Activated CD8-positive, alpha-beta memory T cell treated with anti-CD3 and anti-CD28 coated beads, Interleukin-2, amount 50 U/mL, for 24 hours (primary cell): ENCODE measurements around the gene TTC17.
"Not testable (repeated sequence)": the region's sequence is repeated elsewhere in the genome, so short reads cannot be mapped to it uniquely, and the experiment has no call there.

Source experiments
- DNase-seq: peaks from one replicate; pipeline ENCODE4 v3.0.0-alpha.2; 2020; ENCODE audit errors: extremely low read depth

TTC17 gene, protein sequence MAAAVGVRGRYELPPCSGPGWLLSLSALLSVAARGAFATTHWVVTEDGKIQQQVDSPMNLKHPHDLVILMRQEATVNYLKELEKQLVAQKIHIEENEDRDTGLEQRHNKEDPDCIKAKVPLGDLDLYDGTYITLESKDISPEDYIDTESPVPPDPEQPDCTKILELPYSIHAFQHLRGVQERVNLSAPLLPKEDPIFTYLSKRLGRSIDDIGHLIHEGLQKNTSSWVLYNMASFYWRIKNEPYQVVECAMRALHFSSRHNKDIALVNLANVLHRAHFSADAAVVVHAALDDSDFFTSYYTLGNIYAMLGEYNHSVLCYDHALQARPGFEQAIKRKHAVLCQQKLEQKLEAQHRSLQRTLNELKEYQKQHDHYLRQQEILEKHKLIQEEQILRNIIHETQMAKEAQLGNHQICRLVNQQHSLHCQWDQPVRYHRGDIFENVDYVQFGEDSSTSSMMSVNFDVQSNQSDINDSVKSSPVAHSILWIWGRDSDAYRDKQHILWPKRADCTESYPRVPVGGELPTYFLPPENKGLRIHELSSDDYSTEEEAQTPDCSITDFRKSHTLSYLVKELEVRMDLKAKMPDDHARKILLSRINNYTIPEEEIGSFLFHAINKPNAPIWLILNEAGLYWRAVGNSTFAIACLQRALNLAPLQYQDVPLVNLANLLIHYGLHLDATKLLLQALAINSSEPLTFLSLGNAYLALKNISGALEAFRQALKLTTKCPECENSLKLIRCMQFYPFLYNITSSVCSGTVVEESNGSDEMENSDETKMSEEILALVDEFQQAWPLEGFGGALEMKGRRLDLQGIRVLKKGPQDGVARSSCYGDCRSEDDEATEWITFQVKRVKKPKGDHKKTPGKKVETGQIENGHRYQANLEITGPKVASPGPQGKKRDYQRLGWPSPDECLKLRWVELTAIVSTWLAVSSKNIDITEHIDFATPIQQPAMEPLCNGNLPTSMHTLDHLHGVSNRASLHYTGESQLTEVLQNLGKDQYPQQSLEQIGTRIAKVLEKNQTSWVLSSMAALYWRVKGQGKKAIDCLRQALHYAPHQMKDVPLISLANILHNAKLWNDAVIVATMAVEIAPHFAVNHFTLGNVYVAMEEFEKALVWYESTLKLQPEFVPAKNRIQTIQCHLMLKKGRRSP

DNA sequence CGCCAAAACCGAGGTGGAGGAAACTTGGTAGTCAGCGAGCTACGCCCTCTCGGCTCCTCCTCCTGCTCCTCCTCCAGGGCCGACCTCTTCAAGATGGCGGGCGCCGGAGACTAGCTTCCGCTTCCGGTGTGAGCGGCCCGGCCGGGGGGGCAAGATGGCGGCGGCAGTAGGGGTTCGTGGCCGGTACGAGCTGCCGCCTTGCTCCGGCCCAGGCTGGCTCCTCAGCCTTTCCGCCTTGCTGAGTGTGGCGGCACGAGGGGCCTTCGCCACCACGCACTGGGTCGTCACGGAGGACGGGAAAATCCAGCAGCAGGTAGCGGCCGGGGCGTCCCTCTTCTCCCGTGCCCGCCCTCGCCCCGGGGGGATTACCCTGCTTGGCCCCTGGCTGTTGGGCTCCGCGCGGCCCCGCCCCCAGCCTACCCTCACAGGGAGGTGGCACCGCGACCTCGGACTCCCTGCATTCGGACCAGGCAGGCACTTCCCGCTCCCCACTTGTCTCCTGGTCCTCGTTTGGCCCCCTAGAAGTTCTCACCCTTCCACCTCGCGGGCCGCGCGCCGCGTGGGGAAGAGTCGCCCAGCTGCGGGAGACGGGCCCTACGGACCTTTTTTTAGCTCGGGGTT, at the start of gene TTC17:
TSS of gene TTC17 (plus strand) at position 120 of the 621 bp plus-strand sequence. CDS start at position 155, 35 bp downstream.
- DNase-seq: peak; percentile 83

DNA sequence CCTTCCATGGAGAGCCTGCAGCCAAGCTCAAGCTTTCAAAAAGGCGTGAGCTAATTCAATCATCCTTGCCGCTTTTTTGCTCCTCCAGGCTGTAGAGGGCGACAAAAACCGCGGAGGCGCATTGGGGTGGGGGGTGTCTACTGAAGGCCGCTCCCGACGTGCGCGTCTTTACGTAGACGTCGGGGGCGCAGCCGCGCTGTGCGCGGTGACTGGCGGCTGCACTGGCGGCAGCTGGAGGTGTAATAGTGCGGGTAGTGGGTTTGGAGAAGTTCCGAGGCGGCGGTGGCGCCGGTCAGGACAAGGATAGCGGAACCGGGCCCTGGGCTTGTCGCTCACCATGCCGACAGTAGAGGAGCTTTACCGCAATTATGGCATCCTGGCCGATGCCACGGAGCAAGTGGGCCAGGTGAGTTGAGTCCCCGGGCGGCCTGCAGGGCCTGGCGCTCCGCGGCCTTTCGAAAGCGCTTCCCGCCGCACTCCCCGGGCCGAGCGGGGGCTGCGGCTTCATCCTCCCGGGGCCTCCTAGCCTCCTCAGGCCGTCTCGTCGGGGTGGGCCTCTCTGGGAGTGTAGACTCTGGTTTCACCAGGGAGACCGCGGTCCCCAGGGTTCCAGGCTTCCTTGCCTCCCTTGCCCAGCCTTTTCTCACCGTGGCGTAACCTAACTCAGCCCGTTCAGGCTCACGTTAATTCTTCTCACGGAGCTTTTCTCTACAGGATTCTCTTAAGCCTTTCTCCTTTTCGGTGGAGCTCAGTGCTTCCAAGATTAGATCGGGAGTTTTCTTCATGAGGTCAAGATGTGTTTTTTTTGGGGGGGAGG, 46.7 kb upstream of the TTC17 start, which contains the start of gene API5:
TSS of gene API5 (plus strand) at position 206 of the 817 bp plus-strand sequence. CDS start at position 338, 132 bp downstream.
- peak; percentile 80 for DNase-seq

DNA sequence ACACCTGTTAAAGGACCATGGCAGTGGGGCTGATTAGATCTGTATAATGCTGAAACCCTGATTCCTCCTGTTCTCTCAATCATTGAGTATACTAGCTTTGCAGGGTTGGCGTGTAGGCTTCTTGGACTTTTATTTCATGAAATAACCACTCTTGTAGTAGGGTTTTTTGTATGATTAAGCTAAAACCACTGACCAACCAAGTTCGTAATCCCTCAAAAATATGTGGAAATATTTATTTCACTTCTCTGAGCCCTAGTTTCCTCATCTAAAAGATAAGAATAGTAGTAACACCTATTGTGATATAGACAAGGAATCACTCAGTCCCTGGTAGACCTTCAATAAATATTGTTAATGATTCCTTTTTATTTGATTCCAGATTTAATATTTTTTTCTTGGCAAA, 42.8 kb upstream of the TTC17 start:
- DNase-seq: no peak

DNA sequence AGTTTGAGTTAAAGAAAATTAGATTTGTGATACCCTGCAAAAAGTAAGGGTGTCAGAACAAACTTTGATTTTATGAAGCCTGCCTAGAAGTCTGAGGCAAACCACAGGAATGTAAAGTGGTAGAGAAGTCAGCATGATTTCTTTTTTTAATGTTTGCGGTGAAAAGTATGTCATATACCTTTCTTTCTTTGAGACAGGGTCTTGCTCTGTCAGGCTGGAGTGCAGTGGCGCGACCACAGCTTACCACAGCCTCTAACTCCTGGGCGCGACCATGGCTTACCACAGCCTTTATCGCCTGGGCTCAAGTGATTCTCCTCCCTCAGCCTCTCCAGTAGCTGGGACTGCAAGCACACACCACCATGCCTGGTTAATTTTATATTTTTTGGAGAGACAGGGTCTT, 42.3 kb upstream of the TTC17 start:
- DNase-seq: no peak

DNA sequence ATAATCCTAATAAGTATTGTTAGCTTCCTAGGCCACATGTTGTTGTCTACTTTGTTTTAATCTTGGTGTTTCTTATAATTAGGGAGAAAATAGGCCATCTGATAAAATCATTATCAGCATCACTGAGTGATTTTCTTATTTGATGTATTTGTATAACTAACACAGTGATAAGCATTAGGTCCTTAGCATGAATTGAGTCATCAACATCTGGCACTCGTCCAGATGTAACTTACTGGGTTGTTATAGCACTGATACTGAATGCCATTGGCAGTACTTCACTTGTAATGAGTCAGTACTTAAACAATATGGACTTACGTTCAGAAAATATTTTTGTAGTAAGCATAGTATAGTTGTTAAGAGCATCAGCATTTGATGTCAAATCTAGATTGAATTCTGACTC, 30.7 kb upstream of the TTC17 start:
- no peak for DNase-seq

DNA sequence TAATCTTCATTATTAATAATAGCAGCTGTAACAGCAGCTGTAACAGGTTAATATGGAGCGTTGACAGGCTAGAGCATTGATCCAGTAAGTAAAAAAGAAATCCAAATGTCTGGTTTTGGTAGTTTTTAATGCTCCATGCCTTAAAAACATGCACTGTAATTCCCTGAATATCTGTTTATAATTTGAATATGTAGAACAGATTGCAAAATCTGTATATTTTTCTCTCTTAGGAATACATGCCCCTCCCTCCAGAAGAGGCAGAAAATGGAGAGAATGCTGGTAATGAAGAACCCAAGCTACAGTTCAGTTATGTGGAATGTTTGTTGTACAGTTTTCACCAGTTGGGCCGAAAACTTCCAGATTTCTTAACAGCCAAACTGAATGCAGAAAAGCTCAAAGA, 30.2 kb upstream of the TTC17 start:
- no peak for DNase-seq

DNA sequence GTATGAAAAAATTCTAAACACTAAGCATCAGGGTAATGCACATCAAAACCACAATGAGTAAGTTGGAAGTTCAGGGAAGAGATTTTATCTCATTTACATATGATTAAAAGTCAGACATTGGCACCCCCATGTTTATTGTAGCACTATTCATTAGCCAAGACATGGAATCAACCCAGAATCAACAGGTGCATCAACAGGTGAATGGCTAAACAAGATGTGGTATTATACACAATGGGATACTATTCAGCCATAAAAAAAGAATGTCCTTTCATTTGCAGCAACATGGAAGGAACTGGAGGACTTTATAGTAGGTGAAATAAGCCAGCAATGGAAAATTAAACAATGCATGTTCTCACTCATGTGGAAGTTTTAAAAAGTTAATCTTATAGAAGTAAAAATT, 17.6 kb upstream of the TTC17 start:
- no peak for DNase-seq

DNA sequence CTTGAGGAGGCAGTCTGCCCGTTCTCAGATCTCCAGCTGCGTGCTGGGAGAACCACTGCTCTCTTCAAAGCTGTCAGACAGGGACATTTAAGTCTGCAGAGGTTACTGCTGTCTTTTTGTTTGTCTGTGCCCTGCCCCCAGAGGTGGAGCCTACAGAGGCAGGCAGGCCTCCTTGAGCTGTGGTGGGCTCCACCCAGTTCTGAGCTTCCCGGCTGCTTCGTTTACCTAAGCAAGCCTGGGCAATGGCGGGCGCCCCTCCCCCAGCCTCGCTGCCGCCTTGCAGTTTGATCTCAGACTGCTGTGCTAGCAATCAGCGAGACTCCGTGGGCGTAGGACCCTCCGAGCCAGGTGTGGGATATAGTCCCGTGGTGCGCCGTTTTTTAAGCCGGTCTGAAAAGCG, 7.3 kb upstream of the TTC17 start:
- not testable (repeated sequence) for DNase-seq

DNA sequence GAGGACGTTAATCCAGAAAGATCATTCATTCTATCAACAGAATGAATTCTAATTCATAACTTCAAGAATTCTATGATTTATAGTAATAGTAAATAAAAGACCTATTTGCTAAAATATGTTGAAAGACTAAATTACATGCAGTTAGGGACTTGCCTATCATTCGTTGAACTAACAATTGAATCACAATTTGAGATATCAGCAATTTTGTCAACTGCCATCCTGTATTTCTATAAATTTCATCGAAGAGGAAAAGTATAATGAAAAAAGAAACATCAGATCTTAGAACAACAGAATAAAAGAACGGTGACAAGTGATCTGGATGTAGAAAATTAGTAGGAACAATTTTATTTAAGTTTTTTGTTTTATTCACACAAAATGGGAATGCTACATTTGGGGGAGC, 4.4 kb upstream of the TTC17 start:
- no peak for DNase-seq

DNA sequence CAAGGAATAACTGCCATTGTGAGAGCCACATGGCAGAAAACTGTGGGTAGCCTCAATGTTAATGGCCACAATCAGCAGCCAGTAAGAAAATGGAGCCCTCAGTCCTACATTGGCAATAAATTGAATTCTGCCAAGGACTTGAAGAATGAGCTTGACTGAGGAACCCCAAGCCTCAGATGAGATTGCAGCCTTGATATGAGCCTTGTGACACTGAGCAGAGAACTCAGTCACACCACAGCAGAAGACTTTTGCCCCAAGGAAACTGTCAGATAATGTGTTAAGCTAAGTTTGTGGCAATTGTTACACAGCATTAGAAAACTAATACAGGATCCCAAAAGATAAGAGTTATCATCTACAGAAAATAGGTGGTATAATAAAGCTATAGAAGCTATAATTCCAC, 2.4 kb upstream of the TTC17 start:
- DNase-seq: no peak

DNA sequence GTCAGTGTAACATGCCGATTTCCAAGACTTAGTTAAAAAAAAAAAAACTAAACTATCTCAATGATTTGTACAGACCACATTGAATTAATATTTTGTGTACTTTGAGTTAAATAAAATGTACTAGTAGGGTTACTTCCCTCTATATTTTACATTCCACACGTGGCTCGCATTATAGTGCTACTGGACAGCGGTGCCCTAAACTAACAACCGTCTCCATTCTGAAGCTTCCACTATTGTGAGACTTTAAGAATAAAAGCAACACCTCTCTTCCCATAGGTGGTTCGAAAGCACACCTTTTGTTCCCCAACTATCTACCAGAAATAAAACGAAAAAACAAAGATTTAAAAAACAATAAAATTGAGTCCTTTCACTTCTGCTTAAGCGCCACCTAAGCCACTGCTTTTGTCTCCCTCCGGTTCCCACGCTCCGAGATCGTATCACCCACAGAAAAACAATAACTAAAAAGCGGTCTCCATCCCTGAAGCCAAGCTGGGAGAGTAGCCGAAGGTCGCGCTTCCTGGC, 380 bp upstream of the TTC17 start:
- no peak for DNase-seq

DNA sequence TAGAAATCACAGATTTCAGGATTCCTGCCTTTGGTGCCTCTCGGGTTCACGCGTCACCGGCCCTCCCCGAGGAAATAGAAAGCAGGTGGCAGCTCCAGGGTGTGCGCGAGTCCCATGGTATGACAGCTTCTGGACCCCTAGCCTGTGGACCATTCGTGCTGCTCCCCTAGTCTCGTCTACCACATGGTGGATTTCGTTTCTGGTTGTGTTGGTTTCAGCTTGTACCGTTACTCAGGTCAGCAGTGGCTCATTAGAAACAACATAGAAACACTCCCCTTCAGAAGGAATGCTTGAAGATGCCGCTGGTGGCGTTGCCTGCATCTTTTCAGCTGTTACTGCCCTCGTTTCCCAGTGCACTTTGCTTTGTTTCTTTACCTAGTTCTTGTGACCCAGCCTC, 700 bp downstream of the TTC17 start:
- DNase-seq: peak; percentile 7

DNA sequence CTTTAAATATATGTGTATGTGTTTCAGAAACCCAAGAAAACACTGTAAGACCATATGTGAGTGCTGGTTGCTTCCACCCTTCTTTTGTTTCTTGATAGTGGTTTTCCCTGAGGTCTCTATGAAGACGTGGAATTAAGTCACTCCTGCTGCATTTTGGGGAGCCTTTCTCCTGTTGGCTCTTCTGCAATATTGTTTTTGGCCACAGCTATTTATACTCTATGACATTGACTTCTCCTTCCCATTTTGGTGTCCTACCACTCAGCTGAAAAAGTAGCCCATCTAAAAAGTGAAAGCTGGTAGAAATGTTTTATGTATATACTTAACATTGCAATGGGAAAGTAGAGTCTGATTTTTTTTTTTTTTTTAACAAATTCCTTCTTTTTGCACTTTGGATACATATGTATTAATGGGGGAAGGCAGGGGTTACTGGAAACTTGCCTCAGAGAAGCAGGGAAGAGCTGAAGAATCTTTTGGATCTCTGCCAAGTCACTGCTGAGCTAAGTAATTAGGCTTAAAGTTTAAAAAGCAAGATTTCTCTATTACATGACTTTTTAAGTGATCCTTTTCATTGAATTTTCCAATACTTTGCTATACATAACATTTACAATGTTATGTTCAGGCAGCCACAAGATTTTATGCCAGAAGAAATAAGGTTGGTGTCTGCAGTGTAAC, 1.8 kb downstream of the TTC17 start:
- DNase-seq: no peak

DNA sequence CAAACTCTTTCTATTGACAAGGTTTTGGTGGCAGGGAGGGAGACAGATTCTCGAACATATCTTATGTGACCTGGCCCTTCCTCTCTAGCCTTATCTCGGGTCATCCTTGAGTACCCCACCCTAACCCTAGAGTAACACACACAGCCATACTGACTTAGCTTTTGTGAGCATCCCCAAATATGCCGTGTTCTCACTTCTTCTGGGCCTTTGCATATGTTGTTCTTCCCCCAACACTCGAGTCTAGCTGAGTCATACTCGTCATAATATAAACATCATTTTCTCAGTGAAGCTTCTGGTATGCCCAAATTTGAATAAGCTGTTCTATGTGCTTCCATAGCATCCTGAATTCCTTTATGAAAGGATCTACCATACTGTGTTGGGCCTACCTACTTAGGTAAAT, 8.0 kb downstream of the TTC17 start:
- no peak for DNase-seq

DNA sequence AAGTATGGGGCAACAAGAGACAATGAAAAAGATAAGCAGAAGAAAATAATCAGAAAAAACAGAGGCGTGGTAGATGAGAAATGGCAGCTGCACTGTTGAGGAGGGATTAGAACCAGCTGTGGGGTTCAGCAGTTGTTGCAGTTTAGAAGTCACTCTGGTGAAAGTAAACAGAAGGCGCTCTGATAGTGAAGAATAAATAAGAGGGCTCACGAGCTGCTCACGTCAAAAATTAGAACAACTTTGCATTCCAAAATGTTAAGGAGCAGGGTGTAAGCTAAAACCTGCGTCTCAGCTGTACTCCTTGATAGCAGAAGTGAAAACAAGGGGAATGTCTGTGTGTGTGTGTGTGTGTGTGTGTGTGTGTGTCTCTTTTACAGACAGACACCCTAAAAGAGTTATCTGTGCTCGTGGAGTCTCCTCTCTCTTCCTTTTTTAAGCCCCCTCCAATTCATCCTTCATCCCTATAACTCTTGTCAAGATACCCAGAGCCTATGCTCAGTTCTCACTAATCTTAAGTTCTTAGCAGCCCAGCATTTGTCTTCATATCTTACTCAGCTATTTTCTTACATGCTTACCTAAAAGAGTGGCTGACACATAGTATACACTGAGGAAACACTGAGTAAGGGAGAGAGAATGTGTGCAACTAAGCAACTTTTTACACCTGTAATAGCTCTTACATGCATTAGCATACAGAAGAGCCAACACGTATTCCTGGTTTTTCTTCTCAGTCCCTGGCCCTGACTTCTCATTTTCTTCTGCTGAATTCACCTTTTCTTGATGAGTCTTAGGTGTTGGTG, 8.9 kb downstream of the TTC17 start:
- DNase-seq: no peak

DNA sequence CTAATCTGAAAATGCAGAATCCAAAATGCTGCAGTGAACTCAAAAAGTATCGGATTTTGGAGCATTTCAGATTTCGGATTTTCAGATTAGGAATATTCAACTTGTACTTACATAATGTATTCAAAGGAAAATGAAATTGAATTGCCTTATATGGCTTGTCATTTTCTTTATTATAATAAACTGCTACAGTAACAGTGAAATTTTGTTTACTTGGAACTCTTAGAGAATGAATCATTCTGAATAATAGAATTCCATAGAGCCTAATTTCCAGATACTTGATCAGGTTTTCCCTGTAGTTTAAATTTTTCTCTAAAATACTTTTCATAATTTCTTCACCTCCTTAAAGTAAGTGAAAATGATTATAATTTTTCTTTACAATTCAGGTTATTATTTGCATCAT, 17.3 kb downstream of the TTC17 start:
- DNase-seq: no peak

DNA sequence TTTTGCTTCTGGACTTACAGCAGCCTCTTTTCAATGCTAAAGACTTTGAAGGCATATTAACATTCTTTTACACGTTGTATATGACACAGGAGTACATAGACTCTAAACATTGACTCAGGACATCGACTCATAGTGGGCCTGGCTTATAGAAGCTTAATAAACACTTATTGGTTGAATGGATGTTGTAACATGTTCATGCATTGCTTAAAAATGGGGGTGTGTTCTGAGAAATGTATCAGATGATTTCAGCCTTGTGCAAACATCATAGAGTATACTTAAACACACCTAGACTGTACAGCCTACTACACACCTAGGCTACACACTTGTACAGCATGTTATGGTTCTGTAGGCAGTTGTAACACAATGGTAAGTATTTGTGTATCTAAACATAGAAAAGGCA, 17.9 kb downstream of the TTC17 start:
- no peak for DNase-seq

DNA sequence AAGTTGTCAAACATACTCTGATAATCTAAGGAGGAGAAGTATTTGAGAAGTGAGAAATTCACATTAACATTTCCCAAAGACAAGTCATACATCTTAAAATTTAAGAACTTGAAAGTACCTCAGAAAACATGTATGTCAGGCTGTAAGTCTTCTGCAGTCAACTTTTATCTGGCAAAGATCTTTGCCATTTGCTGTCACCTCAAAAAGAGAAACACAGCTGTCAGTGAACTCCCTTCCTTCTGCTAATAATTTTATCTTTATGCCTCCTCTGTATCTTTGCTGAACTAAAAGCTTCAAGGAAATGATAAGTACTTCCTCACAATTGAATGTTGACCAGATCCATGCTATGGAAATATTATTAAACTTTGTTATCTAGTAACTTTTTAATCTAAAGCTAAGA, 18.7 kb downstream of the TTC17 start:
- no peak for DNase-seq

DNA sequence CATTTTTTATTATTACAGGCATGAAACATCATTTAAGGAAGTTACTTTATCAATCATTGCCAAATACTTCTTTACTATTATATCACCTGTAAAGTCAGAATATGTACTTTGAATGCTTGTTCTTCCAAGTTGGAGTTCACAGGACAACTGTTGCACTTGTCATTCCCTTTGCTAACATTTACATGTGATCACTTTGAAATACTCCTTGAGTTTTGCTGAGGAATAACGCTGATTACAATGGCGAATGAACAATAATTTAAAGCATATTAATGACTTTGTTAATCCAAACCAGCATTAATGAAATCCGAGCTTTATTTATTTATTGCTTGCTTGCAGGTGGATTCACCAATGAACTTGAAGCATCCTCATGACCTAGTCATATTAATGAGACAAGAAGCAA, 20.2 kb downstream of the TTC17 start:
- DNase-seq: no peak
